Mammary epithelial cell (primary cell): Measurements from ENCODE around the gene OSBPL9.

Experiments
- EZH2 ChIP-seq: IDR thresholded peaks from 2 replicates; pipeline ENCODE4 v1.6.1; 2012; ENCODE audit warnings: low read length, inconsistent platforms, borderline replicate concordance
- TF ChIP-seq, protein P1 (sequence below), 2 donors: IDR thresholded peaks in 1 of 2; conservative IDR thresholded peaks in 1 of 2; 2 replicates each; pipeline ENCODE4 v1.5.1; 2011 to 2012; ENCODE audit warnings: inconsistent platforms in 2 of 2, low read length in 2 of 2, mild to moderate bottlenecking in 2 of 2, control low read depth in 1 of 2, low read depth in 1 of 2; ENCODE audit not compliant: insufficient read depth in 1 of 2; ENCODE audit errors: extremely low read depth in 1 of 2

DNA sequence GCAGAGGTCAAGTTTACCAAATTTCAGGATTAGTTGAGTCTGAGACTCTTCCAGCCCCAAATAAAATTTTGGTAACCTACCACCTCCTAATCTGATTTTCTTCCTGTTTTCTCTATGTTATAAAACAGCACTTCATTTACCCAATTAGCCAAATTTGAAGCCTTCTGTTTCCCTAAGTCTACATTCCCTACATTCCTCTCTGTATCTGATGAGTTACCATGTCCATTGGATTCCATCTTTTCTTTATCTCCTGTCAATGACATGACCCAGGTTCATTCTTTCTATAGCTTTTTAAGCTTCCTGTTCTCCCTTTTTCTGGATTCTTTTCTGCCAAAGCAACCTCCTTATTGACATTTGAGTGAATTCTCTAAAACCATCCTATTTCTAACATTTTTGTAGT, 72.8 kb downstream of the OSBPL9 start:
- TF ChIP-seq, protein P1, sequence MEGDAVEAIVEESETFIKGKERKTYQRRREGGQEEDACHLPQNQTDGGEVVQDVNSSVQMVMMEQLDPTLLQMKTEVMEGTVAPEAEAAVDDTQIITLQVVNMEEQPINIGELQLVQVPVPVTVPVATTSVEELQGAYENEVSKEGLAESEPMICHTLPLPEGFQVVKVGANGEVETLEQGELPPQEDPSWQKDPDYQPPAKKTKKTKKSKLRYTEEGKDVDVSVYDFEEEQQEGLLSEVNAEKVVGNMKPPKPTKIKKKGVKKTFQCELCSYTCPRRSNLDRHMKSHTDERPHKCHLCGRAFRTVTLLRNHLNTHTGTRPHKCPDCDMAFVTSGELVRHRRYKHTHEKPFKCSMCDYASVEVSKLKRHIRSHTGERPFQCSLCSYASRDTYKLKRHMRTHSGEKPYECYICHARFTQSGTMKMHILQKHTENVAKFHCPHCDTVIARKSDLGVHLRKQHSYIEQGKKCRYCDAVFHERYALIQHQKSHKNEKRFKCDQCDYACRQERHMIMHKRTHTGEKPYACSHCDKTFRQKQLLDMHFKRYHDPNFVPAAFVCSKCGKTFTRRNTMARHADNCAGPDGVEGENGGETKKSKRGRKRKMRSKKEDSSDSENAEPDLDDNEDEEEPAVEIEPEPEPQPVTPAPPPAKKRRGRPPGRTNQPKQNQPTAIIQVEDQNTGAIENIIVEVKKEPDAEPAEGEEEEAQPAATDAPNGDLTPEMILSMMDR (conservative IDR thresholded peaks at IDR 0.05 in 1 of 2, IDR thresholded peaks at IDR 0.05 in 1 of 2; ENCODE audit: extremely low read depth in 1 of 2, insufficient read depth in 1 of 2, low read depth in 1 of 2, low read length in 2 of 2), result no peak
- TF ChIP-seq EZH2, result no peak
